CD4-positive, alpha-beta T cell treated with Interleukin-15 for 1 hour (primary cell): ENCODE results near the gene COQ4.
"Not testable (repeated sequence)": the region's sequence is repeated elsewhere in the genome, so short reads cannot be mapped to it uniquely, and the experiment has no call there.

Experiments
- DNase-seq: peaks from one replicate; pipeline ENCODE4 v3.0.0-alpha.2; 2020

The COQ4 gene

DNA sequence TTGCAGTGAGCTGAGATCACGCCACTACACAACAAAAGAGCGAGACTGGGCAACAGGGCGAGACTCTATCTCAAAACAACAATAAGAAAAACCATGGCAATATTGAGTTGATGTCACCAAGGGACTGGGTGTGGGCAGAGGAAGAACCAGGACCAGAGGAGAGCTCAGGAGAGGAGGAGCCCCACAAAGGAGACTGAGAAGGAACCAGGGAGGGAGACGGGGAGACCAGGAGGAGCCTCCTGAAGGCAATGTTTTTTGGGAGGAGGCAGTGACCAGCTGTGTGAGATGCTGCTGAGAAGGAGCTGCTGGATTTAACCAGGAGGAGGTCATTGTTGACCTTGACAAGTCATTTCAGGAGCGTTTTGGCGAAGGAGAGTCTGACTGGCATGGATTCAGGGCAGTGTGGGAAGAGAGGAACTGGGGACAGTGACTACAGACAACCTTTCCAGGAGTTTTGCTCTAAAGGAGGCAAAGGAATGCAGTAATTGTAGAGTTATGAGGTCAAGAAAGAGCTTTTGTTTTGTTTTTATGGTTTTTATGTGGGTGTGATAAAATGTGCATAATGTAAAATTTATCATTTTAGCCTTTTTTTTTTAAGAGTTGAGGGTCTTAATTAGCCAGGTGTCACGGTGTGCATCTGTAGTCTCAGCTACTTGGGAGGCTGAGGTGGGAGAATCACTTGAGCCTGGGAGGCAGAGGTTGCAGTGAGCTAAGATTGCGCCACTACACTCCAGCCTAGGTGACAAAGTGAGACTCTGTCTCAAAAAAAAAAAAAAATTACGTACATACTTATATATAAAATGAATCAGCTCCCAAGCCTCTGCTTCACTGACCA lies 18.3 kb upstream of the COQ4 start:
- no peak for DNase-seq

DNA sequence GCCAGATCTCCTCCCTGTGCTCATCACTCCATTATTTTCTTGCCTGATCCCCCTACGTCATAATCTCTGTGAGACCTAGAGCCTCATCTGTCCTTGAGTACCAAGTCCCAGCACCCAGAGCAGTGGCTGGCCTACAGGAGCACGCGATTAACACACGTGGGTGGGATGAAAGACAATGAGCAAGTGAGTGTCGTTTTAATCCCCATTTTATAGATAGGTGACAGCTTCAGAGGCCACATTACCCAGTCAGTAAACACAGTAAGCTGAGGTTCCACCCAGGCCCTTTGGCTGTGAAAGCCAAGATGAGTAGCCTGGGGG lies 17.7 kb upstream of the COQ4 start:
- no peak for DNase-seq

DNA sequence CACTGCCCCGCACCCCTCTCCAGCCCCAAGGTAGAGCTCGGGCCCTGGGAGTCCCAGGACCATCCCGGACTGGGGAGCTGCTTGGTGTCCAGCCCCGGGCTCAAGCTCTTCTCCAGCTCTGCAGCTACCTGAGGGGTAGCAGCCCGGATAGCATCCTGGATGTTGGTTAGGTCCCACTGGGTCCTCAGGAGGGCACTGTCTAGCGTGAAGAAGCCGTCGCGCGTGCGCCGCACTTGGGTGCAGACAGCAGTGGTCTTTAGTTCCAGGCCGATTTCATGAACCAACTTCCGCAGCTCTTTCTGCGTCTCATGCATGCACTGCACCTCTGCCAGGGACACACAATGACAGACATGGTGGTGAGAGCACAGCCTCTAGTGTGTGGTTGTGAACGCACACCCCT lies 13.1 kb upstream of the COQ4 start:
- no peak for DNase-seq

DNA sequence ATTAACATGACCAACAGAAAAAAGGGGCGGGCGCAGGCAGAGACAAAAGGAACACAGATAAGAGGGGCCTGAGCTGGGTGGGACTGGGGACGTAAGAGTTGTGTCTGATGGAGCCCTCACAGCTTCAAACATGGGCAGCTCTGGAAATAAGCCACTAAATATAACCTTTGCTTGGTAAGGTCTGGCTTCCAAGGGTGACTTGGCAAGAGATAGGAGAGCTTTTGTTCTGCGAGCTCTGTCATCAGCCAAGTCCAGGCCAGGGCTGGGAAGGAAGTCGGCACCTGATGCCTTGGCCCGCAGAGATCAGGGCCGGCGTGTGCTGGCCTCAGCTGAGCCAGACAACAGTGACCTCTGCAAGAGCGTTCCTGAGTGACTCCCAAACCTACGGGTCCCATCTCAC lies 12.2 kb upstream of the COQ4 start:
- no peak for DNase-seq

DNA sequence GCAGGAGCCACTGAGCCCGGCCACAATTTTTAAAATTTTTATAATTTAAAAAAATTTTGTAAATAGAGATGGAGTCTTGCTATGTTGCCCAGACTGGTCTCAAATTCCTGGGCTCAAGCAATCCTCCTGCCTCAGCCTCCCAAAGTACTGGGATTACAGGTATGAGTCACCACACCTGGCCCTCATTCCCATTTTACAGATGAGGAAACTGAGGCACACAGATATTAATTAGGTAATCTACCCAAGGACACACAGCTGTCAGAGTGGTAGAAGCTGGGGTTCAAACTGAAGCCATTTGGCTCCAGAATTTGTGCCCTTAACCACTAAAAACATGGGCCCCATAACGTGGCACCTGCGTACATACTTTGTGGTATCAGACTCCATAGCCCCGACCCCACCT lies 7.9 kb upstream of the COQ4 start:
- no peak for DNase-seq

DNA sequence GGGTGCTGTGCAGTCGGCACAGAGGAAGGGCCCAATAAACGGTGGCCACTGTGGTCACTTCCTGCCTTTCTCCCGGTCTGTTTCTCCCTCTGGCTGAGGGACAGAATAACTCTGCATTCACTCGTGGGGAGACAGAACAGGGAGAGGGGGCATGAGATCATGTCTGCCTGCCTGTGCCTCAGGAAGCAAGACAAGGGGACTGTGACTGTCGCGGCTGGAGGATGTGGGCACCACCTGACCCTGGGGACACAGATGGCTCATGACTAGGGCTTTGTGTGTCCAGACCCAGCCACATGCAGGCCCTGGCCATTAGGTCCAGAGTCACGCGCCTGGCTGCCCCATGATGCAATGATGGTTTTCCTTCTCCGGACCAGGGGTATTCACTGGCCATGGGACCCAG lies 6.2 kb upstream of the COQ4 start:
- DNase-seq, result no peak

DNA sequence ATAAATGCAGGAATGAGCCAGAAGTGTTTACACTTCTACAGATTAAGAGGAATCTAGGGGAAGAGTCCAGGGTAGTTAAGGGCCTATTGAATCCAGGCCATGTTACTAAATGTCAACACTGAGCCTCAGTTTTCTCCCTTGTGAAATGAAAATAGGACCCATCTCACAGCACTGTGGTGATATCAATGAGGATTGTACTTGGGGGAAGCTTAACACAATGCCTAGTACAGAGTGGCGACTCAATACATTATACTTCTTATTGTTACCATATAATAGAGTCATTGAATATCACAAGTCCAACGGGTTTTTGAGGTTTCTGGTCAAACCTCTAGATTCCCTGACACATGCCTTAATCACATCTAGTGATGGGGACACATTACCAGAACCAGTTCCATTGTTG lies 5.0 kb upstream of the COQ4 start:
- DNase-seq, result no peak

DNA sequence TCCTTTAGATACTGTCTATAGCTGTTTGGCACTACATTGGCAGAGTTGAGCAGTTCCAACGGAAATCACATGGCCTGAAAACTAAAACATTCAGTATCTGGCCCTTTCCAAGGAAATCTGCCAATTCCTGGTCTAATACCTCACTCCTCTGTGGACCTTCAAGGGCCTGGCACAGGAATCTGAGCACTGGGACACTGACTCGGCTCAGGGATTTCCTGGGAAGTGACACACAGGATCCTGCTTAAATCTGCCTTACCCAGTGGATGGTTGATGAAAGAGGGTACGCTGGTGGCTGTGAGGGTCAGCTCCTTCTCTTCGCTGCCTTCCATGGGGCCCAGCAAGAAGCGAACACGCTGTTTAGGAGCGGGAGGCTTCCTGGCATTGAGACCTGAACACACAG lies 1.3 kb upstream of the COQ4 start:
- DNase-seq, result no peak

DNA sequence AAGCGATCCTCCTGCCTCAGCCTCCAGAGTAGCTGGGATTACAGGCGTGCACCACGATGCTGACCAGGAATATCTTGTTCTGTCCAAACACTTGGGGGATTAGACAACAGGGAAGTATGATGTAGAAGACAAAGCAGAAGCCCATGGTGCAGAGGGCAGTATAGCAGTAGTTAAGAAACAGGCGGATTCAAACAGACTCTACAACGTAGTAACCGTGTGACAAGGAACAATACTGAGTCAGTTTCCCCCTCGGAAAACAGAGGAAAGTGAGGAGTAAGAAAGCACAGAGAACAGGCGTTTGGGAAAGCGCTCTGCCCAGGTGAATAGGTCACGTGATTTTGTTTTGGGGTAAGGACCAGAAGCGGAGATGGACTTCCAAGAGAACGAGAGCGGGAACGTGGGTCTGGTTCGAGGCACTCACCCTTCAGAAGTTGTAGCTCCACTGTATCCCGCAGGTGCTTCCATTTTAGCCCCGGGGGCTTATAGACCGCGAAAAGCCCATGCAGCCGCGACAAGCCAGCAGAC lies 698 bp upstream of the COQ4 start:
- no peak for DNase-seq

DNA sequence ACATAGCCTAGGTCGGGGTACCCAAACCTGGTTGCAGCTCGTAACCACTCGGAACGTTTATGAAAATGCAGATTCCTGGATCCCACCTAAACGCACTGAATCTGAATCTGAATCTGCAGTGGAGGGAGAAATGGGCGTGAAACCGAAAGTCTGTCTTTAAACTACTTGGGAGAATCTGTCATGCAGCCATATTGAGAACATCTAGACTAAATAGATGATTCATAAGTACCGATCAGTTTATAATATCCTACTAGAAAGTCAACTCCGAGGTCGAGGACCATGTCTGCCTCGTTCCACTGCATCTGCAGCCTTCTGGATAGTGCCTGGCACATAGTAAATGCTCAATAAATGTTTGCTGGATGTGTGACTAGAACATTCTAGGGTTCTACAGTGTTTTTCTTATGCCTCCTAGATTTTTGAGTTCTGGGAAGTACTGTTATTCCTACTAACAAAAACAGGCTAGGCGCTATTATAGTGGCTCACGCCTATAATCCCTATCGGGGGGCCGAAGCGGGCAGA lies 632 bp downstream of the COQ4 start:
- DNase-seq, result no peak

DNA sequence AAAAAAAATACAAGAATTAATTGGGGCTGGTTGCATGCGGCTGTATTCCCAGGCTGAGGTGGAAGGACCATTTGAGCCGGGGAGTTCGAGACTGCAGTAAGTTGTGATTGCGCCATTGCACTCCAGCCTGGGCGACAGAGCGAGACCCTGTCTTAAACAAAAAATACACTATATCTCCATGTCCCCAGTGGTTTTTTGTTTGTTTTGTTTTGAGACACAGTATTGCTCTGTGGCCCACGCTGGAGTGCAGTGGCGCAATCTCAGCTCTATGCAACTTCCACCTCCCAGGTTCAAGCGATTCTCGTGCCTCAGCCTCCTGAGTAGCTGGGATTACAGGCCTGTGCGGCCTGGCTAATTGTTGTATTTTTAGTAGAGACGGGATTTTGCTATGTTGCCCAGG lies 1.2 kb downstream of the COQ4 start:
- DNase-seq, result no peak

DNA sequence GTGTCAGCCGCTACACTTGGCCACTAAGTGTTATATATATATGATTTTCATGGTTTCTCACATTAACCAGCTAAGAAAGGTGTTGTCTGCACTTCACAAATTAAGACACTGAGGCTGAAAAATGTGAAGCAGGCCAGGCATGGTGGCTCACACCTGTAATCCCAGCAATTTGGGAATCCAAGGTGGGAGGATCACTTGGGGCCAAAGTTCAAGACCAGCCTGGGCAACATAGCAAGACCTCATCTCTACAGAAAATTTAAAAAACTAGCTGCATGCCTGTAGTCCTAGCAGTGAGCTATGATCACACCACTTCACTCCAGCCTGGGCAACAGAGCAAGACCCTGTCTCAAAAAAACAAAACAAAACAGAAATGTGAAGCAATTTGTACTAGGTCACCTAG lies 1.8 kb downstream of the COQ4 start:
- no peak for DNase-seq

DNA sequence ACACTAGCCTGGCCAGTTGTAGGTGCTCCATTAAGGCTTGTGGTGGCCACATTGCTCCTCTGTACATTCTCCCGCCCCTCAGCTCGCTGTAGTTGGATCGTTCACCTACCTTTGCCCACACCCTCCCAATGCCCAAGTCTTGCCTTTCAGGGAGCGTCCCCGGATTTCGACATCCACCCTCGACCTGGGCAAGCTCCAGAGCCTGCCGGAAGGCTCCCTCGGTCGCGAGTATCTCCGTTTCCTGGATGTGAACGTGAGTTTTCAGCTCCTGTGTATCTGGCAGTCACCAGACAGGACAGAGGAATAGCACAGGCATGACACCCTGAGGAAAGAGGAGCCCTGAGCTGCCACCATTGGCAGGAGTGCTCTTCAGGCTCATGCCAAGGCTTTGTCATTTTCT lies 3.0 kb downstream of the COQ4 start:
- DNase-seq, result no peak

DNA sequence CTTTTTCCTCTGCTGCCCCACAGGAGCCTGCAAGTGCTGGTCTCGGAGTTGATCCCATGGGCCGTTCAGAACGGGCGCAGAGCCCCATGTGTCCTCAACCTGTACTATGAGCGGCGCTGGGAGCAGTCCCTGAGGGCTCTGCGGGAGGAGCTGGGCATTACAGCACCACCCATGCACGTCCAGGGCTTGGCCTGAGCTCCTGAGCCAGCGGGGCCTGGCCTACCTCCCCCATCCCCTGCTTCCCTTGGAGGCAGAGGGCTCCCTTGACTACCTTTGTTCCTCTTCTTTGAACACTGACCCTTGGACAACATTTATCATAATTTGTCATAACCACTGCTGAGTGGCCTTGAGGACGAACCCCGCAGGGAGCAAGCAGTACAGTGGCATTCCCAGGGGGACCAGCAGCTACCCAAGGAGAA lies 10.8 kb downstream of the COQ4 start:
- no peak for DNase-seq

DNA sequence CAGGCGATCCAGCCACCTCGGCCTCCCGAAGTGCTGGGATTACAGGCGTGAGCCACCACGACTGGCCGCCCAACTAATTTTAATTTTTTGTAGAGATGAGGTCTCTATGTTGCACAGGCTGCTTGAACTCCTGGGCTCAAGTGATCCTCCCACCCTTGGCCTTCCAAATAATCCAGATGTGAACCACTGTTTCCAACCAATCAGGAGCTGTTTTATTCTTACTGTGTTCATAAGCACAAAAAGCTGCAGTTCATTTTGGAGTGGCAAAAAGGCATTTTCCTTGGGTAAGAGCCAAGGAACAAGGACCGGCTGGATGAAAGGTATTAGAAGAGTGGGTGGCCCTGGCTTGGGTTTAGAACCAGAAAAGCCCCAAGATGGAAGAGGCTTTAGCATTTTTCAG lies 12.5 kb downstream of the COQ4 start:
- DNase-seq, result no peak

DNA sequence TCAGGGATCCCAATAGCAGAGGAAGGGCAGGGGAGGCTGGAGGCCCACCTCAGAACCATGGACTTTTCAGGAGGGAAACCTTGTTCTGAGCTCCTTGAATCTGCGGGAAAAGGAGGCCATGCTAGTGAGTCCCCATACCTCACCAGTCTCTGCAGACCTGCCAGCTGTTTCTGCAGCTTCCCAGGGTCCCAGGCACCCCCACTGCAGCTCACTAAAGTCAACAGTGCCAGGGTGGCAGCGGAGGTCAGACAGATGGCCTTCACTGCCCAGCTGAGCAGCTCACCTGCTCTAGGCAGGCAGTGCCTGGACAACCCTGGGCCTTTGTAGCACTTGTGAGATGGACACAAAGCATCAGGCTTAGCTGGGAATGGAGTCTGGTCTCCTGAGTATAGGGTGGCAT lies 13.3 kb downstream of the COQ4 start:
- no peak for DNase-seq

DNA sequence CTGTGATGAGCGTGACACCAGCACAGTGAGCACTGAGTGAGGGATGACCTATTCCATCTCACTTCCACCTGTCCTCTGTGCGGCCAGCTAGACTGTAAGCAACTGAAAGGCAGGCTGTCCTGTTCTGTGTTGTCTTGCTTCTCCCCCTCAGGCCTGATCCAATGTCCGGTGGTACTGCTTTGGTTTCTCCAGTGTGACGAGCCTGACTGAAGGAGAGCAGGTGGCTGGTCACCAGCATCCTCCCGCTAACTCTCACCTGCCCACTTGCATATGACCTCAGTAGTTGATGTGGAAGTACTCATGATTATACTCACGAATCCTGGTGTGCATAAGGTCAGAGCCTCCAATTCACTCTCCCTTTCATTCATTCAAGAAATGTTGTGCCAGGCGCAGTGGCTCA lies 15.3 kb downstream of the COQ4 start:
- no peak for DNase-seq

DNA sequence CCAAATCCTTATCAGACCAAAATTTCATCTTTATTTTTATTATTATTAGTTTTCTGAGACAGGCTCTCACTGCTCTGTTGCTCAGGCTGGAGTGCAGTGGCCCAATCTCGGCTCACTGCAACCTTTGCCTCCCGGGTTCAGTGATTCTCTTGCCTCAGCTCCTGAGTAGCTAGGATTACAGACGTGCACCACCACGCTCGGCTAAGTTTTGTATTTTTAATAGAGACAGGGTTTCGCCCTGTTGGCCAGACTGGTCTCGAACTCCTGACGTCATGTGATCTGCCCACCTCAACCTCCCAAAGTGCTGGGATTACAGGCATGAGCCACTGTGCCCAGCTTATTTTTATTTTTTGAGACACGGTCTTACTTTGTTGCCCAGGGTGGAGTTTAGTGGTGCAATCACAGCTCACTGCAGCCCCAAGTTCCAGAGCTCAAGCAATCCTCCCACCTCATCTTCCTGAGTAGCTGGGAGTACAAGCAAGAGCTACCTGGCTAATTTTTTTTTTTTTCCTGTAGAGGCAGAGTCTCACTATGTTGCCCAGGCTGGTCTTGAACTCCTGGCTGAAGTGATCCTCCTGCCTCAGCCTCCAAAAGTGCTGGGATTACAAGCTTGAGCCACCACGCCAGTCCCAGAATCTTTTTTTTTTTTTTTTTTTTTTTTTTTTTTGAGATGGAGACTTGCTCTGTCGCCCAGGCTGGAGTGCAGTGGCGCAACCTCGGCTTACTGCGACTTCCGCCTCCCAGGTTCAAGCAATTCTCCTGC lies 16.4 kb downstream of the COQ4 start:
- DNase-seq, result not testable (repeated sequence)

DNA sequence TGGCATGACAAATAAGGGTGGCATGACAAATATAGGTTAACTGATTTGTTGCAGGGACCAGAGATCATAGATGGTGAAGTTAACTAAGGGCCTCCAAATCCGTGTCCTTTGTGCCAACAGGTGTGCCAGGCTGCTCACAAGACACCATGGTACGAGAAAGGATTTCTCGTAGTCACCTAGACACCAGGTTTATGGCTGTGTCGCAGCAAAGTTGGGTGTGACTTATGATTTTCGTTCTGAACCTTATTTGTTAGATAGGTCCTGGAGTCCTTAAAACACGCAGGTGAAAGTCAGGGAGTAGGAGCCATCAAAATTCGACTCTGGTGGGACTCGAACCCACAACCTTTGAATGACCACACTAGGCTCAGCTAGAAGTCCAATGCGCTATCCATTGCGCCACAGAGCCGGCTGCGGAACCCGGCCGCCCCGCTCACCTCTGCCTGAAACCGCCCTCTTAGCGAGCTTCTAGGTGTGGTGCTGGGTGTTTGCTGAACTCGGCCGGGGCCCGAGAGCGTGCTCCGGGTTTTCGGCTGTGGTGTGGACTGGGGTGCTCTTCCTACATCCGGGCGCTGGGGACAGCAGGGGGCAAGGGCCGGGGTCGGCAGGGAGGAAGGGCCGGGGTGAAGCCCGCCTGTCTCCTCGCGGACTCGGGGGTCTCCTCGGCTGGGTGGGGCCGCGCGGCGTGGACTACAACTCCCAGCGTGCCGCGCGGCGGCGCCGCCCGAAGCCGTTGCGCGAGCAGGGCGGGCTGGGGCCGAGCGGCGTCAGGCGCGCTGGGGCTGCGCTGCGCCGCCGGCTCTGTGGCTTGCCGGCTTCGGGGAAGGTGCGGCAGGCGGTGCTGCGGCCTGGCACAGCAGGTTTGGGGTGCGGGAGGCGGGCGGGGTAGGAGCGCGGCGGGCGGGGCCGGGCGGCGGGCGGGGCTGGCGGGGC lies 17.4 kb downstream of the COQ4 start, which contains the start of gene SLC27A4:
Gene SLC27A4 (plus strand): TSS at position 767 of the 930 bp plus-strand sequence. CDS start 2,606 bp downstream, outside the sequence.
- peak; percentile 85 for DNase-seq

DNA sequence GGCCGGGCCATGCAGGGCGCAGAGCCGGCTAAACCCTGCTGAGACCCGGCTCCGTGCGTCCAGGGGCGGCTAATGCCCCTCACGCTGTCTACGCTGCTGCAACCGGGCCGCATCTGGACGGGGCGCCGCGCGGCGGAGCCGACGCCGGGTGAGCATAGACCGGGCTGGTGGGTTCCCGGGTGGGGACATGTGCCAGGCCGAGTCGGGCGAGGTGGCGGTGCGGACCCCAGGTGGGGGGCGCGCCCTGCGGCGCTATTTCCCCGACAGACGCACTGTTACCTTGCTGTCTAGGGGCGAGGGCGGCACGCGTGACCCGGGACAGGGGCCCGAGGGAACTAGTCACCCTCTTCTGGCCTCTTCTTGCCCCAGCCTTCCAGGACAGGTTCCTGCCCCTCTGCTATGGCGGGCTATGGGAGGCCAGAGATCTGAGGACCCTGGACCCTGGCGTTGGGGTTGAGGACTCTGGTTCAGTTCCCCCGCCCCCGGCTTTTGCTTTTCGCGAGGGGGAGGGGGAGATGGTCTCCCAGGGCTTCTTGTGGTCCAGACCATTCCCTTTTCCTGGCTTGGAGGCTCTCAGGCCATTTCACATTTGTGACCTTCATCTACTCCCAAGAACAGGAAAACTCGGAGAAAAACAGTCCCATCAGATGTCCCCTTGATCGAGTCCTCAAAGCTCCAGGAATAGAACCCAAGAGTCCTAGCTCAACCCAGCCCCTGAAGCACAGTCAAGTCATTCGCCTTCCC lies 18.2 kb downstream of the COQ4 start:
- no peak for DNase-seq

DNA sequence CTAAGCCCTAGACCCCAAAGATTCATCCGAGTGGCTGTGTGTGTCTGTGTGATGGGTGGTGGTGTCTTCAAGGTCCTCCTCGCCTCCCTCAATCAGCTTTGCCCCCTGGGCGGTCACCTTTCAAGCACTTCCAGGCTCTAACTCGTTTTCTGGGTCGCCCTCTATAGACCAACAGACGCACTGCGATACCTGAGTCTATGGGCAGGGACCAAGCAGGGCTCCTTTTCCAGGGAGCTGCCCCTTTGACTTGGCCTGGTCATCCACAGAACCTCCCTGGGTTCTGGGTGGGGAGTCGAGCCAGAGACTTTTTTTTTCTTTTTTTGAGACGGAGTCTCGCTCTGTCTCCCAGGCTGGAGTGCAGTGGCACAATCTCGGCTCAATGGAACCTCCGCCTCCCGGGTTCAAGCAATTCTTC lies 18.8 kb downstream of the COQ4 start:
- DNase-seq, result peak; percentile 71
